ENCODE results near the gene TBC1D9.

DNA sequence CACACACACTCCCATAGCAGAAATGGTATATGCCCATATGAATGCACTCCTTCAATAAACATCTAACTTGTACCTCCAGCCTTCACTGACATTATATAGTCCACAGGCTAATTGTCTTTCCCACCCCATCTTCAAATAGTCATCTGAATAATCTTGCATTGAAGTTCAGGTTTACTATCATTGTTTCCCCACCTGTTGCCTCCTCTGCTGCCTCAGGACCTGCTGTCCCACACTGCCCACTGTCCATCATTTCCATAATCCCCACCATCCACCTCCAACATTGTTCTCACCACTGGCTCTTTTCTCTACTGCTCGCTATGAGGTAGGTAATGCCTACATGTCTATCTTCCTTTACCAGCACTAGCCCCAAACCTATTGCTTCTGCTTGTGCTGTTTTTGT, 66.1 kb downstream of the TBC1D9 start:
- TF ChIP-seq, protein P1, sequence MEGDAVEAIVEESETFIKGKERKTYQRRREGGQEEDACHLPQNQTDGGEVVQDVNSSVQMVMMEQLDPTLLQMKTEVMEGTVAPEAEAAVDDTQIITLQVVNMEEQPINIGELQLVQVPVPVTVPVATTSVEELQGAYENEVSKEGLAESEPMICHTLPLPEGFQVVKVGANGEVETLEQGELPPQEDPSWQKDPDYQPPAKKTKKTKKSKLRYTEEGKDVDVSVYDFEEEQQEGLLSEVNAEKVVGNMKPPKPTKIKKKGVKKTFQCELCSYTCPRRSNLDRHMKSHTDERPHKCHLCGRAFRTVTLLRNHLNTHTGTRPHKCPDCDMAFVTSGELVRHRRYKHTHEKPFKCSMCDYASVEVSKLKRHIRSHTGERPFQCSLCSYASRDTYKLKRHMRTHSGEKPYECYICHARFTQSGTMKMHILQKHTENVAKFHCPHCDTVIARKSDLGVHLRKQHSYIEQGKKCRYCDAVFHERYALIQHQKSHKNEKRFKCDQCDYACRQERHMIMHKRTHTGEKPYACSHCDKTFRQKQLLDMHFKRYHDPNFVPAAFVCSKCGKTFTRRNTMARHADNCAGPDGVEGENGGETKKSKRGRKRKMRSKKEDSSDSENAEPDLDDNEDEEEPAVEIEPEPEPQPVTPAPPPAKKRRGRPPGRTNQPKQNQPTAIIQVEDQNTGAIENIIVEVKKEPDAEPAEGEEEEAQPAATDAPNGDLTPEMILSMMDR (IDR thresholded peaks at IDR 0.05): no peak
- TF ChIP-seq EZH2 (IDR thresholded peaks at IDR 0.05; ENCODE audit: borderline replicate concordance, insufficient read depth, low read depth, low read length, poor library complexity, severe bottlenecking): no peak

Measured in B cell (primary cell).